GM18870 (cell line): ENCODE results near the gene ALG9.
"Not testable (repeated sequence)": the region's sequence is repeated elsewhere in the genome, so short reads cannot be mapped to it uniquely, and the experiment has no call there.

Source experiments
- ATAC-seq: cut with Tn5 transposase; IDR thresholded peaks from one replicate; pipeline ENCODE4 v1.9.1; 2021; ENCODE audit warnings: moderate library complexity; ENCODE audit not compliant: unreplicated experiment

ALG9 gene

GRCh38 chr11:111870886-111871692 lies at the start of gene ALG9:
TSS of gene ALG9 (minus strand) at chr11:111871581. CDS start at chr11:111871482, 99 bp downstream.
- ATAC-seq = peak; percentile 66

- no peak for ATAC-seq
Measured at GRCh38 chr11:111920908-111921307, 49.5 kb upstream of the ALG9 start.

GRCh38 chr11:111918390-111919256 lies 47.2 kb upstream of the ALG9 start, which contains the start of gene C11orf52:
TSS of gene C11orf52 (plus strand) at chr11:111918913. CDS start at chr11:111918973, 60 bp downstream.
- no peak for ATAC-seq

GRCh38 chr11:111917788-111918187 lies 46.4 kb upstream of the ALG9 start:
- no peak for ATAC-seq

GRCh38 chr11:111917312-111917711 lies 45.9 kb upstream of the ALG9 start:
- no peak for ATAC-seq

GRCh38 chr11:111916768-111917167 lies 45.4 kb upstream of the ALG9 start:
- ATAC-seq = no peak

- no peak for ATAC-seq
Measured at GRCh38 chr11:111913997-111914396, 42.6 kb upstream of the ALG9 start.

- no peak for ATAC-seq
Measured at GRCh38 chr11:111913031-111913861, 41.9 kb upstream of the ALG9 start.

- ATAC-seq = no peak
Measured at GRCh38 chr11:111912535-111912934, 41.2 kb upstream of the ALG9 start, which contains the start of gene HSPB2. TSS of gene HSPB2 (plus strand) at chr11:111912734. CDS start at chr11:111912830, 96 bp downstream.

- ATAC-seq = no peak
Measured at GRCh38 chr11:111911563-111912401, 40.4 kb upstream of the ALG9 start, which contains the start of gene CRYAB. TSS of gene CRYAB (minus strand) at chr11:111911770. CDS start at chr11:111911724, 46 bp downstream.

GRCh38 chr11:111910676-111911562 lies 39.5 kb upstream of the ALG9 start:
- no peak for ATAC-seq

GRCh38 chr11:111909378-111909777 lies 38.0 kb upstream of the ALG9 start:
- no peak for ATAC-seq

- no peak for ATAC-seq
Measured at GRCh38 chr11:111908639-111909305, 37.4 kb upstream of the ALG9 start.

GRCh38 chr11:111906680-111907079 lies 35.3 kb upstream of the ALG9 start:
- ATAC-seq = no peak

- no peak for ATAC-seq
Measured at GRCh38 chr11:111905411-111905810, 34.0 kb upstream of the ALG9 start.

GRCh38 chr11:111886844-111887243 lies 15.5 kb upstream of the ALG9 start:
- no peak for ATAC-seq

- no peak for ATAC-seq
Measured at GRCh38 chr11:111886032-111886431, 14.7 kb upstream of the ALG9 start.

GRCh38 chr11:111885053-111885452 lies 13.7 kb upstream of the ALG9 start:
- ATAC-seq = not testable (repeated sequence)
